22Rv1 (cell line): ENCODE measurements around the gene RUSC1.

Experiments used
- H3K27ac ChIP-seq: fragments of 450-650 bp; 2 replicates; pipeline ENCODE4 v1.5.1; 2017
- CTCF ChIP-seq: fragments of 450-650 bp; IDR thresholded peaks from 2 replicates; pipeline ENCODE4 v1.5.1; 2017; ENCODE audit warnings: mild to moderate bottlenecking
- ZFX ChIP-seq: fragments of 450-650 bp; IDR thresholded peaks from 2 replicates; pipeline ENCODE4 v1.6.1; 2017; ENCODE audit warnings: antibody characterized with exemption, borderline replicate concordance

Gene RUSC1

GRCh38 chr1:155278689-155279160 is 42.0 kb upstream of the RUSC1 start:
- H3K27ac ChIP-seq = peak overlapping the region; percentile 77
- TF ChIP-seq CTCF = no peak
- TF ChIP-seq ZFX = no peak

DNA sequence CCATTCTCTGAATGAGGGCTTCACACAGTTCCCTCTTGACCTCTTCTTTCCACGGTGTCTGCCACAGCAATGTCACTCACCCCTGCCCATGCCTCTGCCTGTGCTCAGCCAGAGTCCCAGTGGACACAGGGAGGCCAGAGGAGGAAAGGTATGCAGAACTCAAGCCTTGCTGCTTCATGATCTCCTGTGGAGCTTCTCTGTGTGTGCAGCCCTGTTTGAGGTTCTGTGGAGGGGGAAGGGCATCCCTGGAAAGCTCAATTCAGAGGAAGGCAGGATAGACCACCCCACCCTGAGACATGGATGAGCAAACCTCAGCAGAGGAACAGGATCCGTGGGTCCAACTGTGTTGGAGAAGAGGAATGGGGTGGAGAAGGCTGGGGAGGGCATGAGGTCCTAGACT is 41.4 kb upstream of the RUSC1 start:
- peak overlapping the region; percentile 77; the same call in 1 of the 2 replicates for H3K27ac ChIP-seq
- no peak for TF ChIP-seq ZFX
- TF ChIP-seq CTCF = no peak

DNA sequence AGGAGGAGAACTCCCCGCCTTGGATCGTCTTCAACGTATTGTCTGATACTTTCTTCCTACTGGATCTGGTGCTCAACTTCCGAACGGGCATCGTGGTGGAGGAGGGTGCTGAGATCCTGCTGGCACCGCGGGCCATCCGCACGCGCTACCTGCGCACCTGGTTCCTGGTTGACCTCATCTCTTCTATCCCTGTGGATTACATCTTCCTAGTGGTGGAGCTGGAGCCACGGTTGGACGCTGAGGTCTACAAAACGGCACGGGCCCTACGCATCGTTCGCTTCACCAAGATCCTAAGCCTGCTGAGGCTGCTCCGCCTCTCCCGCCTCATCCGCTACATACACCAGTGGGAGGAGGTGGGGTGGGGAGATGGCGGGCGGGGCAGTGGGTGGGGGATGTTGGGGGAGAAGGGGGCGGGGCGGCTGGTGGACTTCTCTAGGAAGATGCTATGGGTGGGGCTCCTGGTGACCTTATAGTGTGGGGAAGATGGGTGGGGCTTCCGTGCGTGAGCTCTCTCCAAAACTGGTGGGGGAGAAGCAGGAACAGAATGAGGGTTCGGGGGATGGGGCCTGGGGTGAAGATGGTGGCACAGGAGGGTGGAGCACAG is 38.1 kb upstream of the RUSC1 start:
- H3K27ac ChIP-seq = no peak overlapping the region
- TF ChIP-seq CTCF (no peak), ZFX (no peak)

DNA sequence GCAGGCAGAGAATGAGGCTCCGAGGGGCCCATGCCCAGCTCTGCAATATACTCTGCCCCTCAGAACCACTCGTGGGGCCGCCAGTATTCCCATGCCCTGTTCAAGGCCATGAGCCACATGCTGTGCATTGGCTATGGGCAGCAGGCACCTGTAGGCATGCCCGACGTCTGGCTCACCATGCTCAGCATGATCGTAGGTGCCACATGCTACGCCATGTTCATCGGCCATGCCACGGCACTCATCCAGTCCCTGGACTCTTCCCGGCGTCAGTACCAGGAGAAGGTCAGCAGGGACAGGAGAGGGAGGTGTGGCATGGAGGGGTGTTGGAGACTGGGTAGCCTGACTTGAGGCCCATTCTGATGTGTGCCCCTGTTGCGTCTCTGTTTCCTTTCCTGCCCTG is 36.2 kb upstream of the RUSC1 start:
- TF ChIP-seq CTCF (no peak), ZFX (no peak)
- H3K27ac ChIP-seq = no peak overlapping the region

DNA sequence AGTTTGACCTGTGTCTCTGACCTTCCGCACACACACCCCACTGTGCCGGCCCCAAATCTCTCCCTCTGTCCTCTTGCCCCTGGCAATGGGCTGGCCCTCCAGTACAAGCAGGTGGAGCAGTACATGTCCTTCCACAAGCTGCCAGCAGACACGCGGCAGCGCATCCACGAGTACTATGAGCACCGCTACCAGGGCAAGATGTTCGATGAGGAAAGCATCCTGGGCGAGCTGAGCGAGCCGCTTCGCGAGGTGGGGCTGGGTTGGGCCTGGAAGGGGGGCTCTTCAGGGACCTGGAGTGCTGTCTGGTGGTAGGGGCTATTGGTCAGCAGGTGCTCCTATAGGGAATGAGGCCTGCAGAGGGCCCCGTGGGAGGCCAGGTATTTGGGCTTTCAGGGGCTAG is 35.6 kb upstream of the RUSC1 start:
- no peak overlapping the region for H3K27ac ChIP-seq
- no peak for TF ChIP-seq ZFX
- TF ChIP-seq CTCF = no peak

- TF ChIP-seq ZFX = no peak
- no peak for TF ChIP-seq CTCF
- no peak overlapping the region for H3K27ac ChIP-seq
These were observed 35.1 kb upstream of the RUSC1 start for GRCh38 chr1:155285631-155286044.

DNA sequence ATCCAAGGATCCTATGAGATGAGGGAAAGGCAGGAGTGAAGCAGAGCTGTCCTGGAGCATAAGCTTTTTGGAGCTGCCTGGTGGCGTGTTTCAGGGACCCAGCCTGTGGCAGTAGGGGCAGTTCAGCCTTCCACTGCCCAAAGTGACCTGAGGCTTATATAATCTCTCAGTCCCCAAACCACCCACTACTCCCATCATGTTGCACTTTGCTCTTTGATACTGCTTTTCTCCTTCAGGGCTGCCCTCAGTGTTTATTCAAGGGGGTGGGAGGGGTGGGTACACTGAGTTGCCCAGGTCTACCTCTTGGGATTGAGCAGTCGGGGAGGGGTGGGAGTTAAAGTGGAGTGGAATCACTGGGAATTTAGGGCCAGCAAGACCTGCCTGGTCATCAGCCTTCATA is 34.1 kb upstream of the RUSC1 start:
- no peak overlapping the region for H3K27ac ChIP-seq
- TF ChIP-seq CTCF (no peak), ZFX (no peak)
